Fibroblast of skin of left quadriceps (primary cell): ENCODE data around the gene PRICKLE3.
"Not testable (repeated sequence)": the region's sequence is repeated elsewhere in the genome, so short reads cannot be mapped to it uniquely, and the experiment has no call there.

ENCODE experiments used
- DNase-seq, 2 experiments: peaks; one replicate each; pipeline ENCODE4 v3.0.0-alpha.2; 2013; ENCODE audit warnings: low read depth in 2 of 2

PRICKLE3 gene

GRCh38 chrX:49183701-49184281, 2.4 kb downstream of the PRICKLE3 start:
- DNase-seq: no peak

GRCh38 chrX:49179358-49179757, 6.8 kb downstream of the PRICKLE3 start:
- no peak for DNase-seq

GRCh38 chrX:49178537-49178936, 7.6 kb downstream of the PRICKLE3 start:
- DNase-seq: no peak

- DNase-seq: no peak
Observed at GRCh38 chrX:49177873-49178480, 8.2 kb downstream of the PRICKLE3 start.

GRCh38 chrX:49177338-49177833, 8.8 kb downstream of the PRICKLE3 start:
- DNase-seq: no peak

- DNase-seq: no peak
Observed at GRCh38 chrX:49176421-49177326, 9.5 kb downstream of the PRICKLE3 start.

GRCh38 chrX:49175435-49176274, 10.5 kb downstream of the PRICKLE3 start:
- no peak for DNase-seq

GRCh38 chrX:49174723-49175122, 11.4 kb downstream of the PRICKLE3 start:
- DNase-seq: no peak

GRCh38 chrX:49173544-49173943, 12.6 kb downstream of the PRICKLE3 start:
- not testable (repeated sequence) for DNase-seq

GRCh38 chrX:49172280-49172780, 13.8 kb downstream of the PRICKLE3 start:
- DNase-seq: no peak

GRCh38 chrX:49171752-49172279, 14.4 kb downstream of the PRICKLE3 start, which contains the start of gene PLP2:
Gene PLP2 (plus strand): TSS chrX:49171898. CDS start chrX:49172001, 103 bp downstream.
- DNase-seq: no peak

- no peak for DNase-seq
Observed at GRCh38 chrX:49167740-49168108, 18.4 kb downstream of the PRICKLE3 start.

GRCh38 chrX:49166914-49167739, 19.0 kb downstream of the PRICKLE3 start:
- DNase-seq: no peak

GRCh38 chrX:49165901-49166881, 20.0 kb downstream of the PRICKLE3 start:
- no peak for DNase-seq

- no peak for DNase-seq
Observed at GRCh38 chrX:49164589-49165360, 21.4 kb downstream of the PRICKLE3 start.

GRCh38 chrX:49163555-49164419, 22.4 kb downstream of the PRICKLE3 start:
- DNase-seq: peak in 1 of 2 experiments; percentile 53

GRCh38 chrX:49162620-49163019, 23.6 kb downstream of the PRICKLE3 start, which contains the start of gene MAGIX:
Gene MAGIX (plus strand): TSS chrX:49162758. CDS start chrX:49162890, 132 bp downstream.
- DNase-seq: no peak
